ACHN (cell line): ENCODE measurements around the gene TNF.

Source experiments
- DNase-seq: peaks from one replicate; pipeline ENCODE4 v3.0.0-alpha.2; 2015
- in situ Hi-C: cut with HindIII; loops from 2 replicates; pipeline ENCODE4 v1.10.0; 2017; ENCODE audit warnings: low sequenced_read_pairs, low pct_ligation_motif_present, low pct_unique_long_range_greater_than_20kb

TNF gene

DNA sequence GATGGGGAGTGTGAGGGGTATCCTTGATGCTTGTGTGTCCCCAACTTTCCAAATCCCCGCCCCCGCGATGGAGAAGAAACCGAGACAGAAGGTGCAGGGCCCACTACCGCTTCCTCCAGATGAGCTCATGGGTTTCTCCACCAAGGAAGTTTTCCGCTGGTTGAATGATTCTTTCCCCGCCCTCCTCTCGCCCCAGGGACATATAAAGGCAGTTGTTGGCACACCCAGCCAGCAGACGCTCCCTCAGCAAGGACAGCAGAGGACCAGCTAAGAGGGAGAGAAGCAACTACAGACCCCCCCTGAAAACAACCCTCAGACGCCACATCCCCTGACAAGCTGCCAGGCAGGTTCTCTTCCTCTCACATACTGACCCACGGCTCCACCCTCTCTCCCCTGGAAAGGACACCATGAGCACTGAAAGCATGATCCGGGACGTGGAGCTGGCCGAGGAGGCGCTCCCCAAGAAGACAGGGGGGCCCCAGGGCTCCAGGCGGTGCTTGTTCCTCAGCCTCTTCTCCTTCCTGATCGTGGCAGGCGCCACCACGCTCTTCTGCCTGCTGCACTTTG, at the start of gene TNF:
Gene TNF (plus strand): TSS at position 231 of the 567 bp plus-strand sequence. CDS start 177 bp downstream, at position 408.
- no peak for DNase-seq
- in situ Hi-C loops, result no loop called here

DNA sequence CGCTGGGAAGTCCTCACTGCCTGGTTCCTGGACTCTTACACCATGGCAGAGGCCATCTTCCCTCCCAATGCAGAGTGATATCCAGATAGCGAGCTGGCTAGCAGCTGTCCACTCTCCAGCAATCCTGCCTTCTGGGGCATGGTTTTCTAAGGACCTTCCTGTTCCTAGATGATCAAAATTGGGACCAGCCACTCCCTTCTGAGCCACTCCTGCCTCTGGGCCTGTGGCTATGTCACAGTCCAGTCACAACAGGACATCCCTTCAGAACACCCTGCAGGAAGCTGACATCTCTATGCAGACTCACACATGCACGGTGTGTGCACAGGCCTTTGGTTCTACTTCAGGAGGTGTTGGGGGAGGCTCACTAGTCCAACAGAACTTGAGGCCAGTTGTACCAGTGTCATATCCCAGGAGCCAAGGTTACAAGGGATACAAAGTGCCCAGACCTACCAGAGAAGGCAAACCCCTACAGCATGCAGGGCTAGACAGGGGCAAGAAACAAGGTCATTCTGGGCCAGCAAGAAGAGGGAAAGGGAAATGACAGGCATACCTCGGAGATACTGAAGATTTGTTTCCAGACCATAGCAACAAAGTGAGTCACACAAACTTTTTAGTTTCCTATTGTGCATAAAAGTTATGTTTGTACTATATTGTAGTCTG, 49.3 kb upstream of the TNF start:
- in situ Hi-C loops, result no loop called here
- no peak for DNase-seq

DNA sequence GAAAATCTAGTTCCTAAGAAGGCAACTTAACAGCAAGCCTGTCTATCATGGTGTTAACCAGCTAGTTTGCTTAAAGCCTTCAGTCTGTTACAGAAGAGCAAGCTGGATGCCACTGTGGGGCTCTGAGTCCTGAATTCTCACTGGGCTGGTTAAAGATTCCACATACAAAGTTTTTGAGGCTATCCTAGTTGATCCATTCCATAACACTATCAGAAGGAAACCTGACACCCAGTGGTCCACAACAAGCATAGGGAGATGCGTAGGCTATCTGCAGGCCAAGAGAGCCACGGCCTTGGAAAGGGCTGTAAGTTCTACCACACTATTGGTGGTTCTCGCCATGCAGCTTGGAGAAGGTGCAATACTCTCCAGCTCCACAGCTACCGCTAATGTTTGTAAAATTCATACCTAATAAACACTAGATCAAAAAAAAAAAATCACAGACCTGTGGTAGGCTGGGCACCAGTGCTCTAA, 47.0 kb upstream of the TNF start:
- no peak for DNase-seq
- in situ Hi-C loops, result no loop called here

DNA sequence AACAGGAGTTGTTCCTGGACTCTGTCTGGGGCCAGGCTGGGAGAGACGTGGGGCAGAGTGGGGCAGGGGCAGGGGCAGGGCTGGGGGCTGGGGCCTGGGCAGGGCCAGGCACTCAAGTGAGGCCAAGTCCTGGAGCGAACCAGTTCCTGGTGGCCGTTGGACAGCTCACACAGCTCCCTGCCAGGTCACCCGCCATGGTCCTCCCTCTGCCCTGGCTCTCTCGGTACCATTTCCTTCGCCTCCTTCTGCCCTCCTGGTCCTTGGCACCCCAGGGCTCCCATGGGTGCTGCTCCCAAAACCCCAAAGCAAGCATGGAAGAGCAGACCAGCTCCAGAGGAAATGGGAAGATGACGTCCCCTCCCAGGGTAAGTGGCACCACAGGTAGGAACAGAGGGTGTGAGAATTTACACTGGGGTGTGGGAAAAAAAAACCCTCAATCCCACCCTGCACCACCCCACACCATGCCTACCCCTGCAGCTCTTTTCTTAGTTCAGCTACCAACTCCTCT, 46.5 kb upstream of the TNF start, which contains the start of gene MCCD1:
Gene MCCD1 (plus strand): TSS at position 142 of the 508 bp plus-strand sequence. CDS start 53 bp downstream, at position 195.
- DNase-seq, result no peak
- in situ Hi-C loops, result no loop called here

DNA sequence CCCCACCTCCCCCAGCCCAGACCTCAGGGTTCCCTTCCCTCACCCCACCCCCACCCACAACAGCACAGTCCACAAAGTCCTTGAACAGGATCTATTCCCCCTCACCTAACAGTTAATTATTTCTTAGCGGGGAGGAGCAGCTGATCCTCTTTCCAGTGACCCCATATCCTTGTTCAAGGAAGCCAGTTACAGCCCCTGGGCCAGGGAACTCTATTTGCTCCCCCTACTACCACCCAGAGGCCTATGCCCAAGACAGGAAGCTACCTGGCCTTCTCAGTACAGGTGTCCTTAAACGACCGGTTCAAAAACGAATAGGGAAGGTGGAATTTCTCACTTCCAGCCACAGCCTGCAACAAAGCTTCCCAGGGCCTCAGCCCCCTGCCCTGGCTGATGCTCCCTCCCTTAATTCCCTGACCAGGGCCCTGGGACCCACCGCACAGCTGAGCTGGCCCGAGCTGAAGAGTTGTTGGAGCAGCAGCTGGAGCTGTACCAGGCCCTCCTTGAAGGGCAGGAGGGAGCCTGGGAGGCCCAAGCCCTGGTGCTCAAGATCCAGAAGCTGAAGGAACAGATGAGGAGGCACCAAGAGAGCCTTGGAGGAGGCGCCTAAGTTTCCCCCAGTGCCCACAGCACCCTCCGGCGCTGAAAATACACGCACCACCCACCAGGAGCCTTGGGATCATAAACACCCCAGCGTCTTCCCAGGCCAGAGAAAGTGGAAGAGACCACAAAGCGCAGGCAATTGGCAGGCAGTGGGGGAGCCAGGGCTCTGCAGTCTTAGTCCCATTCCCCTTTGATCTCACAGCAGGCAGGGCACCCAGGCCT, 45.8 kb upstream of the TNF start:
- in situ Hi-C loops, result no loop called here
- no peak for DNase-seq

DNA sequence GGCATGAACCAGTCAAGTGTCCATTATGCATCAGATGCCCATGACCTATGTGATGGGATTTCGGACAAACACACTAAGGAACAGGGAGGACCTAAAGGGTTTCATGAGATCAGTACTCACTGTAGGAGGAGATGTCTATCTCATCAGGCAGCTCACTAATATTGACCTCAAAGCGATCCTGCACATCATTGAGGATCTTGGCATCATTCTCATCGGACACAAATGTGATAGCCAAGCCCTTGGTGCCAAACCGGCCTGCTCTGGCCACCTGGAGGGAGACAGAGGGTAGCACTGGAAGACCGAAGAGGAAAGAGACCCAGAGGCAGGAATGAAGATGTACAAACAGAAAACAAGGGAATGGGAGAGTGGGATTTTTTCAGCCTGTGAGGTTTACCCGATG, 44.7 kb upstream of the TNF start:
- in situ Hi-C loops, result no loop called here

DNA sequence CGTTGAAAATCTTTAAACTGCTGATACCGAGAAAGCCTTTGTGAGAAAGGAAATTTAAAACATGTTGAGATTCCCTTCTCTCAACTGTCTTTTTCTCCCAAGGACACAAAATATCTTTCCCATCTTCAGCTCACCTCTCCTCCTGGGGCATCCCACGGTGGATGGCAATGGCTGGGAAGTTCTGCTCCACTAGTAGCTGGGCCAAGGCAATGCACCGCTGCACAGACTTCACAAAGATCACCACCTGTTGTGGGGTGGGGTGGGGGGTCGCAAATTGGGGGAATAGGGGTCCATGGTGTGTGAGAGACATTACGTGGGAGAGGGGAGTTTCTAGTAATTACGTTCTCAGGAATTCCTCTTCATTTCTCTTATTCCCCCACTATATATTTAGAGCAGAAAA, 44.2 kb upstream of the TNF start:
- in situ Hi-C loops, result no loop called here
- no peak for DNase-seq

More for the DNA sequence above, 44.7 kb upstream of the TNF start:
- DNase-seq, result no peak

DNA sequence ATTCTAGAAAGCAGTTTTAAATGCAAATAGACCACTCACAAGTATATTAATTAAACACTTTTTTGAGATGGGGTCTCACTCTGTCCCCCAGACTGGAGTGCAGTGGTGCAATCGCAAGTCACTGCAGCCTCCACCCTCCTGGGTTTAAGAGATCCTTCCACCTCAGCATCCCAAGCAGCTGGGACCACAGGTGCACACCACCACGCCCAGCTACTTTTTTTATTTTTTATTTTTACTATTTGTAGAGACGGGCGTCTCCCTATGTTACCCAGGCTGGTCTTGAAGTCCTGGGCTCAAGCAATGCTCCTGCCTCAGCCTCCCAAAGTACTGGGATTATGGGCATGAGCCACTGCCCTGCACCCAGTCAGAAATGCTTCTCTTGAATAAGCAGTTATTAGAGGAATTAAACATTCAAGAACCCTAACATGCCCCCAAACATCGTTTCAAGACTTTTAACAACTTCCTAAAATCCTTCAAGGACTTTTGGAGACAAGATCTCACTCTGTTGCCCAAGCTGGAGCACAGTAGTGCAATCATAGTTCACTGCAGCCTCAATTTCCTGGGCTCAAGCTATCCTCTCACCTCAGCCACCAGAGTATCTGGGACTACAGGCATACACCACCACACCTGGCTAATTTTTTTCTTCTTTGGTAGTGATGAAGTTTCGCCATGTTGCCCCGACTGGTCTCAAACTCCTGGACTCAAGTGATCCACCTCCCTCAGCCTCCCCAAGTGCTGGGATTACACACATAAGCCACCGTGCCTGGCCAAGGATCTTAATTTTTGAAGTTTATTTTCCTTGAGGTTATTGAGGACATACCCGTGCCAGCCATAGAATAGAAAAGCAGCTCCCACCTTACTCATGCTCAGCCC, 43.4 kb upstream of the TNF start:
- in situ Hi-C loops, result no loop called here
- no peak for DNase-seq

DNA sequence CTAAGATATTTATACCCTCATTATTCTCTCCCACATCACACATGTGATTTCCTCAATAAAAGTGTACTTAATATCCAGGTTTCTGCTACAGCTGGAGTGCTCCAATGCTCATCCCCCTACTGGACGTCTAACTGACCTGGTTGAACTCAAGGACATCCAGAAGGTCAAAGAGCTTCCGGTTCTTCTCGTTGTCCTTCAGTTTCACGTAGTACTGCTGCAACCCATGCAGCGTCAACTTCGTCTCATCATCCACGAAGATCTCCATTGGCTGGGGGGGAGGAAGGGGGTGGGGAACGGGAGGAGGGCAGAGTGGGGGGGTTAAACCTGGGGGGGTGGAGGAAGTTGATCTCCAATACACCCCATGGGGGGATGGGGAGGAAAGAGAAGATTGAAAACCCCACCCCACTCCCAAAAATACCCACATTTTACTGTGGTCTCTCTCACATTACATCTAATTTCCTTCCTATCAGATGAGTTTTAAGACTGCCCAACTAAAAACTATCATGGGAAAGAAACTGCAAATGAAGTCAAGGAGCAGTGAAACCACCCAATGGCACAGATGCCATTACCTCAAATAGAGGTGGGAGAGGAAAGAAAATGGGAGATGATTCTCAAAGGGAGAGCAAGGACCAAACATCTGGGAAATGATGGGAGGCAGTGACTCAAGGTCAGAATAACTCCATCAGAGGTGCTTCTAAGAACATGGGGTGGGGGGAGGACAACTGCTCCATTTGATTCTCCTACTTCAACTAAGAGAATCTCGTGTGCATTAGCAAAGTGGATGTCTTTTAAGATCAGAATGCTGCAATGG, 42.5 kb upstream of the TNF start:
- in situ Hi-C loops, result no loop called here
- DNase-seq, result no peak

DNA sequence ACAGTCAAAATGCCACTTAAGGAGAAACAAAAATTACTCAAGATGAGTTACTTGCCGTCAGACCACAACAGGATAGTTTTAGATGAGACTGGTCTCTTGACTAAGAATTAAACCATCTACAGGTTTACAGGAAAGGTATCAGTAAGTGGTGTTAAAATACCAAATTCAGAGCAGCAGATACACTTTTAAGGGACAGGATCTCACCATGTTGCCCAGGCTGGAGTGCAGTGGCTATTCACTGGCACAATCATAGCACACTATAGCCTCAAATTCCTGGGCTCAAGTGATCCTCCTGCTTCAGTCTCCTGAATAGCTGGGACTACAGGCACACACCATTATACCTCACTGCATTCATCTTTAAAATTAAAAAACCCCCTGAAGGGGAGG, 41.9 kb upstream of the TNF start:
- in situ Hi-C loops, result no loop called here
- DNase-seq, result no peak

DNA sequence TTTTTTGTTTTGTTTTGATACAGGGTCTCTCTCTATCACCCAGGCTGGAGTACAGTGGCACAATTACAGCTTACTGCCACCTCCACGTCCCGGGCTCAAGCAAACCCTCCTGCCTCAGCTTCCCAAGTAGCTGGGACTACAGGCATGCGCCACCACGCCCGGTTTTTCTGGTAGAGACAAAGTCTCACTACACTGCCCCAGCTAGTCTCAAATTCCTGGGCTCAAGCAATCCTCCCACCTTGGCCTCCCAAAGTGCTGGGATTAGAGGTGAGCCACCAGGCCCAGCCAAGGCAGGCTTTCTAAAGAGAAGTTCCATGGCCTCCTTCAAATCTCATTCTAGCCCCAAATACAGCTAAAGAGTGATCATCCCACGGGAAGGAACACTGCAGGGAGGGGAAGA, 41.4 kb upstream of the TNF start:
- in situ Hi-C loops, result no loop called here
- DNase-seq, result no peak

DNA sequence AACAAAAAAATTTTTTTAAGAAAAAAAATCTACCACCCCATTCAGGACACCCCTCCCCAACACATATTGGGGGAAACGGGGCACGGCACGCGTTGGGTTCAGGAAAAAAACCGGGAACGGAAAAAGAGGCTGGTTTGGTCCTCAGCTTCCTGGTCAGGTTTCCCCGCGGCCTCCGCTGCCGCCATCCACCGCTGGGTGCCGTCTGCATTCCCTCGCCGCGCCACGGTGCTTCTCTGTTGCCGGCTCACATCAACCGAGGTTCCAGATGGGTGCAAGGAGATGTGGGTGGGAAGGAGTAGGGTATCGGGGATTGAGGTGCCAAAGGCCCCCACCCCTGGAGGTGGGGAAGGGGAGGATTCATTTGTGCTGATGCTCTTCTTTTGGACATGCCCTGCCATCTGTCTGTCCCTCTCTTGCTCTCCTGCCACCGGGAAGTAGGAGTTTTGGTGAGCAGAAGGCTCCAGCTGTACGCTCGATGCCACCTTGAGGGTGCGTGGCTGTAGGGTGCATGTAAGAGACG, 40.8 kb upstream of the TNF start:
- DNase-seq, result no peak
- in situ Hi-C loops, result no loop called here

DNA sequence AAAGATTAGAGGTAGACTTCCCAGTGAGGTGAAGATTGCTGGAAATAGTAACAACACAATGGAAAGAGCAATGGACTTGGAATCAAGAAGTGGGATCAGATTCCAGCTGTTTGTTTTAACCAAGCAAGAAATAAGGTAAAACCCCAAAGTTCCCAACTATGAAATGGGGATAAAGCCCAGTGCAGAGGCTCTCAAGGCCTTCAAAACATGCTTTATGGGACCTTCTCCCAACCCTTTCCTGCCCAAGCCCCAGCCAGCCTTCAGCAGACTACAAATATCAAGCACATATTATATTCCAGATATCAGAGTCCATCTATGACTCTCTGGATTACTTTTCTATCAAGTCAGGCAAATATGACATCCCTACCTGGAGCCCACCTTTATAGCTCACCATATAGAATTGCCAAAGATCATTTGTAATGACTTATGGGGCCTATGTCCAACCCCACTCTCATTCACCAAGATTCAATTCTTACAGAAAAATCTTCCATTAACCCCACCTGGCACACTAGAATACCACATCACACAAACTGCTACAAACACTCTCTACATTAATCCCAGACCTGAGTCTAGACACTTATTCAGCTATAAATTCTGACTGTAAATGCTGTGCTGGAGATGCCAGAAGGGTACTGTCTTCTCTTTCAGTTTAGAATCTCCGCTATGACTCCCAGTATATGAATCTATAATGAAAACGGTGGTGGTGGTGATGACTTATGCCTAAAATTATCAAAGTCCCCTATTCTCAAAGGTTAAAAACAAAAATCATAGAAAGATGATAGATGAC, 39.6 kb upstream of the TNF start:
- no peak for DNase-seq
- in situ Hi-C loops, result no loop called here

DNA sequence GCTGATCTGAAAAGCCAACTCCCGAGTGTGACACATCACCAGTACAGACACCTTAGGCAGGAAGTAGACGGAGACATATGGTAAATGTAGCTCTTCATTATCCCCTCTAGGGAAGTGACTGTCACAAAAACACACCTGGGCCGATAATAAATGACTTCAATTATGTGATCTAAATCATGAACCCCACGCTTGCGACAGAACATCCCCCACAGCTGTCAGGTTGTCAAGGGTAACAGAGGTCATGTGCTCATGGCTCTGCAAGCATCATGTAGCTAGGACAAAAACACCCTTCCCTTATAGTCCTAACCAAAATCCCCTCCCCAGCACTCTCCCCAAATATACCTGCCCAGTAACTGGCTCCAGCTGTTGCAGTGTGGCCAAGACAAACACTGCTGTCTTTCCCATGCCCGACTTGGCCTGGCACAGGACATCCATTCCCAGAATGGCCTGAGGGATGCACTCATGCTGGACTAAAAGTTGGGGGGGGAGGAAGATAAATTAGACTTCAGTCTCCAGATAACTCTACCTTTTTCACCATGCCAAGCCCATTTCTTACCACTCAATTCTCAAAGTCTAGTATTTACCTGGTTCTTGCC, 36.5 kb upstream of the TNF start:
- DNase-seq, result no peak
- in situ Hi-C loops, result no loop called here

DNA sequence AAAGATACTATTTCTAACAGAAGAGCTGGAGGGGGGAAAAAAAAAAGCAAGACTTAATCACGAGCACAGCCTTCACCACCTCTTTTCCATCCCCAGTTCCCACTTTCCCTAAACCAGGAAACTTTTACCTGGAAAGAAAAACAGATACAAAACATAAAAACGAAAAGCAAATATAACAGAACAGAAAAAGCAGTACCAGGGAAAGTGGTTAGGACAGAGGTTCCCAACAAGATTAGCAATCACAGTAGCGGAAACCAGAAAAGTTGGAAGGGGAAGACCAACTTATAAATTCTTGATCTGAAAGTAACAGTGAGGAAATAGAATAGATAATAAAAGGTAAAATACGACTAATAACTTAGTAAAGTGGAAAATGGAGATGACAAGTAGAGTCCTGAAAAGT, 34.7 kb upstream of the TNF start:
- in situ Hi-C loops, result no loop called here

DNA sequence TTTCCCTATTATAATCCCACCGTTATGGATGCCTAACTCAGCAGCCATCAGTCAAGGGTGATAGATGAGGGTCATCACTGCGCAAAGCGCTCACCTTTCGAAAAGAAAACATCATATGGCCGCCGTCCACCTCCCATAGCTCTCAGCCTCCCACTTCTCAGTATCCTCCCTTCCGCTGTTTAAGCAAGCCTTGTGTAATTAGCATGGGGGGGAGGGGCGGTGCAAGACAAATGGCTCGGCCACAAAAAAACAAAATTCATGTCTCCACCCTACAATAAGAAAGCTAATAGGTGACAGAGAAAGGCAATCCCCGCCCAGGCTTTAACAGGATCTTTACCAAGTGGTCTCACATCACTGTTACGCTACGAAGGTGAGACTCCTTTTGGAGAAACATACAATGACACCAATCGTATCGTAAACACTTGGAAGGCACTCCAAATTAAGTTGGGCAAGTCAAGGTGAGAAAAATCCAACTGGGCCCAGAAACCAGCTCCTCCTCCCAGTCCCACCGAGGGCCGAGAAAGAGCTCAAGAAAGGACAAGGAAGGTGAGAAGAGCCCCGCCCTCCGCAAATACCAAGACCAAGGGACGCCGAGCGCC, 34.2 kb upstream of the TNF start:
- in situ Hi-C loops, result no loop called here
- DNase-seq, result peak; percentile 31

More for the DNA sequence above, 34.7 kb upstream of the TNF start:
- DNase-seq, result no peak
